HUES6 (cell line): ENCODE data around the gene TSPAN33.

Source experiments
- H3K27ac ChIP-seq: 2 replicates; pipeline ENCODE4 v1.7.0; 2013; ENCODE audit warnings: low read depth, mild to moderate bottlenecking, low read length, inconsistent platforms
- H3K27me3 ChIP-seq: 2 replicates; pipeline ENCODE4 v1.6.1; 2013; ENCODE audit warnings: low read length; ENCODE audit not compliant: control insufficient read depth, insufficient read depth
- H3K36me3 ChIP-seq: 2 replicates; pipeline ENCODE4 v1.6.1; 2013; ENCODE audit warnings: low read length; ENCODE audit not compliant: control insufficient read depth, insufficient read depth
- H3K4me1 ChIP-seq: 2 replicates; pipeline ENCODE4 v1.6.1; 2013; ENCODE audit warnings: low read length; ENCODE audit not compliant: control insufficient read depth, insufficient read depth
- H3K4me3 ChIP-seq: 2 replicates; pipeline ENCODE4 v1.5.1; 2013; ENCODE audit warnings: low read depth, low read length
- H3K9ac ChIP-seq: one replicate; pipeline ENCODE4 v1.6.1; 2013; ENCODE audit warnings: mild to moderate bottlenecking, low read length
- H3K9me3 ChIP-seq: 2 replicates; pipeline ENCODE4 v1.6.1; 2013; ENCODE audit warnings: low read depth, low read length; ENCODE audit not compliant: control insufficient read depth, insufficient read depth

TSPAN33 gene

DNA sequence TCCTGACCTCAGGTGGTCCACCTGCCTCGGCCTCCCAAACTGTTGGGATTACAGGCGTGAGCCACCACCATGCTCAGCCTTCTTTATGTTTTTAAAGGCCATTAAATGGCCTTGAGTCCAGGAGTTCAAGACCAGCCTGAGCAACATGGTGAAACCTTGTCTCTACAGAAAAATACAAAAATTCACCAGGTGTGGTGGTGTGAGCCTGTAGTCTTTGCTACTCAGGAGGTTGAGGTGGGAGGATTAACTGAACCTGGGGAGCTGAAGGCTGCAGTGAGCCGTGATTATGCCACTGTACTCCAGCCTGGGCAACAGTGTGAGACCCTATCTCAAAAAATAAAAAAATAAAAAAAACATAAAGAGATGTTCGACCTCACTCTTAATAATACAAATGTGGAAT is 54.9 kb downstream of the TSPAN33 start:
- Histone ChIP-seq H3K27me3 (no peaks in the 10 kb centered on the region), H3K9me3 (0 out of 2 replicates have a peak, but pooled peaks cover 4% of the 10 kb centered on the region), H3K36me3 (no peaks in the 10 kb centered on the region; the same call in 1 of the 2 replicates), H3K27ac (no peak overlapping the region), H3K9ac (no peak overlapping the region), H3K4me3 (no peak overlapping the region), H3K4me1 (no peaks in the 10 kb centered on the region)

DNA sequence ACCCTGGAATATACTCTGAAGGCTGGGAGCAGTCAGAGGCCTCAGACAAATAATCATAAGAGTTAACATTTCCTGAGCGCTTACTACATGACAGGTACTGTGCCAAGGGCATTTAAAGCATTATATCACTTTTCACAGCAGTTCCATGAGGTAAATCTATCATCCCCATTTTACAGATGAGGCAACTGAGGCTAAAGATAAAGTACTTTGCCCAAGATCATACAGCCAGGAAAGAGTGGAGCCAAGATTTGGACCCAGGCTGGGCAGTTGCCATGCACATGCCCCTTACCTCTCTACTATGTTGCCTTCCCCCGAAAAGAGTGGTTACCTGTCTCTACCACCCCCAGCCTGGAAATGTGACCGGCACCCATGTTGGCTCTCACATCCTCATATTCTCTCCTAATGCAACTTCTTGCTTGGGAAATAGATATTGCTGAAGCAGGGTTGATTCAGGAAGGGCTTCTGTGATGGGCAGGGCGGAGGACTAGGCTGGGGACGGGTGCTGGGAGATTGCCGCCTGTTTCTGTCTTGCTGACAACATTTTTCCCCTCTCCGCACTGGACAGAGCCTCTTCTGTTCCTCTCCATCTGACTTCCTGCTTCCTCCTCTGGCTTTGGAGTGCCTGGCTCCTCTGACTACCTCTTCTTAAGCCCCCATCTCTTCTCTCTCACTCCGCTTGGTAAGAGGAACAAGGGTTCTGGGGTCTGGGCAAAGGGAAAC is 57.7 kb downstream of the TSPAN33 start:
- peaks cover 23% of the 10 kb centered on the region for H3K36me3 ChIP-seq

DNA sequence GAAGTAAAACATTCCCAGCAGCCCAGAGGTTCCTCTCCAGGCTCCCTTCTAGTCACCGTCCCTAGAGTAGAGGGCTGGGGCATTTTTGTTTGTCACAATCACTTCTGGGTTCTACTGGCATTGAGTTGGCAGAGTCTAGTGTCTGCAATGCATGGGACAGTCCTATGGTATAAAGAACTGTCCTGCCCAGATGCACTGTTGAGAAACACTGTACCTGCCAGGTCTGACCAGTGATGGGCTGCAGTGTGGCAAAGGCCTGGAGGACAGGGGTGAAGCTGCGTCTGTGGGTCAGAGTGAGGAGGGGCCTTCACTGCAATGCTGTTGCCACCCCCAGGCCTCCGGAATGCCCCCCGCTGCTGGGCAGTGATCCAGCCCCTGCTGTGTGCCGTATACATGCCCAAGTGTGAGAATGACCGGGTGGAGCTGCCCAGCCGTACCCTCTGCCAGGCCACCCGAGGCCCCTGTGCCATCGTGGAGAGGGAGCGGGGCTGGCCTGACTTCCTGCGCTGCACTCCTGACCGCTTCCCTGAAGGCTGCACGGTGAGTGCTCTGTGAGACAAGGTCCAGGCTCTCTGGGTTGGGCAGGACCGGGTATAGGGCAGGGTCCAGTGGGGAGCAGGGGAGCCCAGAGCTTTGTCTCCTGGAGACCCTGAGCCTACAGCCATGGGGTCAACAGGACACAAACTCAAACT is 58.7 kb downstream of the TSPAN33 start:
- H3K27me3 ChIP-seq: no peaks in the 10 kb centered on the region
- H3K4me3 ChIP-seq: no peak overlapping the region
- no peak overlapping the region for H3K9ac ChIP-seq
- no peaks in the 10 kb centered on the region for H3K4me1 ChIP-seq
- H3K9me3 ChIP-seq: 0 out of 2 replicates have a peak, but pooled peaks cover 2% of the 10 kb centered on the region
- no peak overlapping the region for H3K27ac ChIP-seq
- peaks cover 28% of the 10 kb centered on the region for H3K36me3 ChIP-seq

More for the DNA sequence above, 57.7 kb downstream of the TSPAN33 start:
- Histone ChIP-seq H3K9me3 (0 out of 2 replicates have a peak, but pooled peaks cover 2% of the 10 kb centered on the region), H3K9ac (no peak overlapping the region), H3K4me3 (no peak overlapping the region), H3K27me3 (no peaks in the 10 kb centered on the region), H3K27ac (no peak overlapping the region), H3K4me1 (no peaks in the 10 kb centered on the region)

DNA sequence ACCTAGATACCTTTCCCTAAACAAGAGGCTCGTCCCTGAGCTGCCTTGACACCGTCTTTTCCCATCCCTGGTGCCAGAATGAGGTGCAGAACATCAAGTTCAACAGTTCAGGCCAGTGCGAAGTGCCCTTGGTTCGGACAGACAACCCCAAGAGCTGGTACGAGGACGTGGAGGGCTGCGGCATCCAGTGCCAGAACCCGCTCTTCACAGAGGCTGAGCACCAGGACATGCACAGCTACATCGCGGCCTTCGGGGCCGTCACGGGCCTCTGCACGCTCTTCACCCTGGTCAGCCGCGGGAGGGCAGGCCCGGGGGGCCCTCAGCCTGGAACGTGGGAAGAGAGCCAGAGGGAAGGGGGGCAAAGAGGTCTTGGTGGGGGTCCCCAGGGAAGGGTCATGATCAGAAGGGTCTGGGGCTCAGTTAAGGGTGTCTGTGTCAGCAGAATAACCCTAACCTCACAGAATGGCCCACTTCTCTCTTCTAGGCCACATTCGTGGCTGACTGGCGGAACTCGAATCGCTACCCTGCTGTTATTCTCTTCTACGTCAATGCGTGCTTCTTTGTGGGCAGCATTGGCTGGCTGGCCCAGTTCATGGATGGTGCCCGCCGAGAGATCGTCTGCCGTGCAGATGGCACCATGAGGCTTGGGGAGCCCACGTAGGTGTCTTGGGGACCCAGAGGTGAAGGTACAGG is 60.8 kb downstream of the TSPAN33 start:
- Histone ChIP-seq H3K36me3 (peaks cover 45% of the 10 kb centered on the region), H3K27ac (no peak overlapping the region), H3K4me1 (no peaks in the 10 kb centered on the region), H3K9me3 (no peaks in the 10 kb centered on the region), H3K9ac (no peak overlapping the region), H3K27me3 (no peaks in the 10 kb centered on the region), H3K4me3 (no peak overlapping the region)

DNA sequence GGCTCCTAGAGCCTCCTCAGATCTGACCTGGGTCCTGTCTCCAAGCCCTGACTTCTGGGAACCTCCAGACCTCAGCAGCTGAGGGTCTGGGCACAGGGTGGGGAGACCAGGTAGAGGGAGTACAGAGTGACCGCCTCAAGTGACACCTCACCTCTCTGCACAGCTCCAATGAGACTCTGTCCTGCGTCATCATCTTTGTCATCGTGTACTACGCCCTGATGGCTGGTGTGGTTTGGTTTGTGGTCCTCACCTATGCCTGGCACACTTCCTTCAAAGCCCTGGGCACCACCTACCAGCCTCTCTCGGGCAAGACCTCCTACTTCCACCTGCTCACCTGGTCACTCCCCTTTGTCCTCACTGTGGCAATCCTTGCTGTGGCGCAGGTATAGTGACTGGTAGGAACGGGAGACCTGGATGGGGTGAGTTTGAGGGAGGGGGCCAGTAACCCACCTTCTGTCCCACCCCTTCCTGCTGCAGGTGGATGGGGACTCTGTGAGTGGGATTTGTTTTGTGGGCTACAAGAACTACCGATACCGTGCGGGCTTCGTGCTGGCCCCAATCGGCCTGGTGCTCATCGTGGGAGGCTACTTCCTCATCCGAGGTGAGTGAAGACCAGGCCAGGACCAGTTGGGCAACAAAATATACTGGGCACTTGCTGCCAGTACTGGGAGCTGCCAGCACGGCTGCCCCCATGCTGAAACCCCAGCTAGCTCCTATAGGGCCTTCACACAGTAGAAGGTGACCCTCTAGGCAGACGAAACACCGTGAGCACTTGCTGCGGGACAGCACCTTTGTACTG is 61.7 kb downstream of the TSPAN33 start:
- peaks cover 52% of the 10 kb centered on the region for H3K36me3 ChIP-seq
- H3K9ac ChIP-seq: no peak overlapping the region
- no peaks in the 10 kb centered on the region for H3K9me3 ChIP-seq
- no peaks in the 10 kb centered on the region for H3K27me3 ChIP-seq
- H3K4me3 ChIP-seq: no peak overlapping the region
- no peak overlapping the region for H3K27ac ChIP-seq
- no peaks in the 10 kb centered on the region for H3K4me1 ChIP-seq

DNA sequence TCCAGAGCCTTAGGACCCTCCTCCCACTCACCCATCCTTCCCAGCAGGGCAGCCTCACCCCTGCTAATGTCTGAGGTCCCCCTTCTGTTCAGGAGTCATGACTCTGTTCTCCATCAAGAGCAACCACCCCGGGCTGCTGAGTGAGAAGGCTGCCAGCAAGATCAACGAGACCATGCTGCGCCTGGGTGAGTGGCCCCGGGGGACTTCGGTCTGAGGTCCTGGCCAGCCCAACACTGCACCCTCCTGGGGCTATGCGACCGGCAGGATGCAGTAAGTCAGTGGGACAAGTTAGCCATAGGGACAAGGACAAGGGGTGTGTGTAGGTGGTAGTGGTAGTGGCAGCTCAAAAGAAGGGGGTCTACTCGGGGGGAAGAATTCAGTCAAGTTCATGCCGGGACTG is 64.2 kb downstream of the TSPAN33 start:
- Histone ChIP-seq H3K4me3 (no peak overlapping the region), H3K9me3 (no peaks in the 10 kb centered on the region), H3K36me3 (peaks cover 72% of the 10 kb centered on the region), H3K4me1 (no peaks in the 10 kb centered on the region), H3K9ac (no peak overlapping the region), H3K27ac (no peak overlapping the region), H3K27me3 (no peaks in the 10 kb centered on the region)

DNA sequence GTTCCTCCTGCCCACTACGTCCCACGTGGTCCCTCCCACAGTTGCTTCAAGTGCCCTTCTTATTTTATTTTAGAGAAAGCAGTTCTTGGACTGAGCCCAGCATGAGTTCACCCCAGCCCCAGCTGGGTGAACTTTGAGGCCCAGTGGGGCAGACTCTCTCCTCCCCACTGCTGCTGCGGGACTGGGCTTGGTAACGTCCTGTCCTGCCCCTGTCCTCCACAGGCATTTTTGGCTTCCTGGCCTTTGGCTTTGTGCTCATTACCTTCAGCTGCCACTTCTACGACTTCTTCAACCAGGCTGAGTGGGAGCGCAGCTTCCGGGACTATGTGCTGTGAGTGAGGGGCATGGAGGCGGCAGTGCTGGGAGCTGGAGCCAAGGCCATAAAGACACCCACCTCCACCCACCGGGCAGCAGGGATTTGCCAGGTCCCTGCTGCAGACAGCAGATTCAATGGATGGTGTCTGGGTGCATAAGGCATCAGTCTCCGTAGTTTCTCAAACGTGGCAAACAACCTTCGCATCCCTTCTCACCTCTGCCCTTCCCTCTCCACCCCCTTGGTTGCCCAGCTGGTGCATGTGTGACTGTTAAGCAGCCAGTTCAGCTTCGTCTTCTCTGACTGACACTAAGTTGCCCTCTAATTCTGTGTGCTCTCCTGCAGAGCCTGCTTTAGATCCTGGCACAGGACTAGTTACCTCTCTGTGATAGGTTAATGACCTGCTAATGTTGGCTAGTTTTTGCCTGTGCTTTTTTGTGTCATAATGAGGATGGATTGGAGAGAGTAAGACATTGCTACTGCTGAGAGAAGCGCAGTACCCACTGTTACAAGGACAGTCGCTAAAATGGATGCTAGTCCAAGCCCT is 64.8 kb downstream of the TSPAN33 start:
- Histone ChIP-seq H3K36me3 (peaks cover 72% of the 10 kb centered on the region), H3K9me3 (peaks cover 3% of the 10 kb centered on the region; the same call in 1 of the 2 replicates), H3K27me3 (no peaks in the 10 kb centered on the region), H3K4me3 (no peak overlapping the region), H3K9ac (no peak overlapping the region), H3K27ac (no peak overlapping the region), H3K4me1 (peaks cover 3% of the 10 kb centered on the region; the same call in 1 of the 2 replicates)

DNA sequence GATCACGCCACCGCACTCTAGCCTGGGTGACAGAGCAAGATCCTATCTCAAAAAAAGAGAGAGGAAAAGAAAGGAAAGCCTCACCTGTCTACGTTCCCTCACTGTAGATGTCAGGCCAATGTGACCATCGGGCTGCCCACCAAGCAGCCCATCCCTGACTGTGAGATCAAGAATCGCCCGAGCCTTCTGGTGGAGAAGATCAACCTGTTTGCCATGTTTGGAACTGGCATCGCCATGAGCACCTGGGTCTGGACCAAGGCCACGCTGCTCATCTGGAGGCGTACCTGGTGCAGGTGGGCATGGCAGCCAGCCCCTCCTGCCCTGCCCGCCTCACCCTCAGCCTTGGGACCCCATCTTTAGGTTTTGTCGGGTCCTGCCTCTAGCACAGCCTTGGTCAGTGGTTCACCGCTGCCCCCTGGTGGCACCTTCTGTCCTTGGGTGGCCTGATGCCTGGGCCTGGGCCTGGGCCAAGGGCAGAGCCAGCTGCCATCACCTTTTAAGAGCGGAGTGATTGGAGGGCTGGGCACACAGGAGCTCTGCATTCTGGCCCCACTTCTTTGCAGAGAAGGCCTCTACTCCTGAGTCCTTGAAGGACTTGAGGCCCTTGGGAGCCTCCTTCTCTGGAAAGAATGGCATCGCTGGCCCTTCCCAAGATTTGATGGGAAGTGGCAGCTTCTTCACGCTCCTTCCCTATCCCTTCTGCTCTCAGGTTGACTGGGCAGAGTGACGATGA is 65.9 kb downstream of the TSPAN33 start:
- H3K27me3 ChIP-seq: no peaks in the 10 kb centered on the region
- peaks cover 66% of the 10 kb centered on the region for H3K36me3 ChIP-seq
- peaks cover 7% of the 10 kb centered on the region; the same call in 1 of the 2 replicates for H3K9me3 ChIP-seq
- H3K27ac ChIP-seq: no peak overlapping the region
- no peak overlapping the region for H3K4me3 ChIP-seq
- peaks cover 3% of the 10 kb centered on the region; the same call in 1 of the 2 replicates for H3K4me1 ChIP-seq
- no peak overlapping the region for H3K9ac ChIP-seq

DNA sequence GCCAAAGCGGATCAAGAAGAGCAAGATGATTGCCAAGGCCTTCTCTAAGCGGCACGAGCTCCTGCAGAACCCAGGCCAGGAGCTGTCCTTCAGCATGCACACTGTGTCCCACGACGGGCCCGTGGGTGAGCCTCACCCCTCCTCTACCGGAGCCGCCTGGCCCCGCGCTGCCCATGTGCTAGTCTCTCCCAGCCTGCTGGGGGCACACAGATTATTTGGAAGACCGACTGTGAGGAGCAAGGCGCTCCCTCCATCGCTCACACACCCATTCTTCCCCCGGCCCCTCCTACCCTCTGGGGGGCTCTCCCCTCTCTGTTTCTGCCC is 66.4 kb downstream of the TSPAN33 start:
- H3K36me3 ChIP-seq: peaks cover 60% of the 10 kb centered on the region

More for the DNA sequence above, 66.4 kb downstream of the TSPAN33 start:
- Histone ChIP-seq H3K9me3 (peaks cover 11% of the 10 kb centered on the region; the same call in 1 of the 2 replicates), H3K4me3 (no peak overlapping the region), H3K9ac (no peak overlapping the region), H3K4me1 (peaks cover 3% of the 10 kb centered on the region; the same call in 1 of the 2 replicates), H3K27ac (no peak overlapping the region), H3K27me3 (no peaks in the 10 kb centered on the region)
